Anterior cingulate cortex (tissue), 58 donors: ENCODE data around the gene POU2F3.

ENCODE experiments used
- DNase-seq, 58 donors: peaks; one replicate each; lab custom pipeline; 2025; lab: John Stamatoyannopoulos, UW

Gene POU2F3

GRCh38 chr11:120334894-120335462, 95.0 kb downstream of the POU2F3 start:
- peak in 30 of 58 donors; percentile 16 to 79 (median 40) for DNase-seq

DNA sequence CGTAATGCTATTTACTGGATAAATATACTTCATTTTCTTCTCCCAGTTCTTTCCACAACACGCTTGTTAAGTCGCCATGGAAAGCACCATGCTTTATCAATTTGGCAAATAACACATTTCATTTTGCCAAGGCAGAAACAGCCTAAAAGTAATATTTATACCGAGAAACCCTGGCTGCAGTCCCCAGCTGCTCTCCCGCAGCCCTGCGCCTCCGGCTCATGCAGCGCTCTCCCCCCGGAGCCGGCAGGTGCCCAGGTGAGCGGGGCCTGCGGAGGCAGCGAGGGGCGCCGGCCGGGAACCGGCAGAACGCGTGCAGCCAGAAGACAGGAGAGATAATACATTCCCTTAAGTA, 95.6 kb downstream of the POU2F3 start:
- DNase-seq = peak in 2 of 58 donors; percentile 57 to 58

DNA sequence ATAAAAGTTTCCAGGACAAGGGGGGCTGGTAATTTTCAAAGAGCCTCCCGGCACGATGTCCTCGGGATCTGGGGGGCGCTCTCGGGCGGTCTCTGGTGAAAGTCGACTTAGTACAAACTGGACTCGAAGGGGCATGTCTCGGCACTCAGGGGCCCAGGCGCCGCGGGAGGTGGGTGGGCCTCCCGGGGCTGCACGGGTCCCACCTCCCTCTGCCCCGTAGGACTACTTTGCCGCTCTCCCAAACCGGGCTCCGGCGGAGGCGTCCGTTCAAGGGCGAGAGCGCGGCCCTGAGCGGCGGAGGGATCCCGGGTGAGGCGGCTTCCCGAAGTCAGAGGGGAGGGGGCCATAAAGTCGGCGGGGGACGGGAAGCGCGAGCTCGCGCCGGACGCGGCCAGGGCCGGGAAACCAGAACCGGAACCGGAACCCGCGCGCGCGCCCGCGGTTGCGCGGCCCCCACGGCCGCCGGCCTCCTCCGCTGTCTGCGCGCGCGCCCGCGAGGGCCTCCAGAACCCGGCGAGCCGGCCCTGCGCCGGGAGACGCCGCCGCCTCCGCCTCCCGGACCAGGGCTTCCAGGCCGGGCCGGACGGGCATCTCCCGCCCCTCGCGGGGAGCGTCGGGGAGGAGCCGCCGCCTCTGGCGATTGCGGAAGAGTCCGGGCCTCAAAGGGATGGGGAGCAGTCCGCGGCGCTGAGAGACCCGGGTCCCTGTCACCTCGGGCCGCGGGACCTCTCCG, 96.1 kb downstream of the POU2F3 start, which contains the start of gene ARHGEF12:
Gene ARHGEF12 (plus strand): TSS at position 506 of the 733 bp plus-strand sequence. CDS start 831 bp downstream, outside the sequence.
- peak in 57 of 58 donors; percentile 52 to 95 (median 90) for DNase-seq

- peak in 22 of 58 donors; percentile 36 to 74 (median 63) for DNase-seq
These were observed 96.9 kb downstream of the POU2F3 start for GRCh38 chr11:120336641-120337354.

GRCh38 chr11:120337355-120338106, 97.6 kb downstream of the POU2F3 start:
- peak in 3 of 58 donors; percentile 2 to 30 (median 18) for DNase-seq

- no peak for DNase-seq
These were observed 98.4 kb downstream of the POU2F3 start for GRCh38 chr11:120338107-120338933.

DNA sequence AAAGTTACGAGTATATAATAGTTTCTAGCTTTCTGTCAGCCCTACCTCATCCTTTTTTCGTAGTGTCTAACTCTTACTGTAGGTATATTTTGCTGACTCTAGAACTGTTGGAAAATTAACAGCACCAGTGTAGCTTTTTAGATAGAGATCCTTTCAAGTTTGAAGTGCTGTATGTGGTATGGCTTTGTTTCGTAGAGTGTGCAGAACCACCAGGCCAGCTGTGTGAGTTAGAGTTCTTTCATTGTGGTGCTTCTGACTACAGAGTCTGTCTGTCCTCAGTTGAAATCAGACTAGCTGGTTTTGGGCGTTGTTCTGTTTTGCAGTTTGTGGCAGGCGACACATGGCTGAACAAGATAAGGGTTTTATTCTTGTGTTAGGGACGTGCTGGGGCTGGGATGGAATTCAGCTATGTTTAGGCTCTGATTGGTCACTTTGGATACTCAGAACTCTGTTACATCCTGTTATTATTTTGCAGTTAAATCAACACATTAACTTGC, 99.5 kb downstream of the POU2F3 start:
- peak in 26 of 58 donors; percentile 16 to 72 (median 38) for DNase-seq

- no peak for DNase-seq
These were observed 100.6 kb downstream of the POU2F3 start for GRCh38 chr11:120340529-120340928.

DNA sequence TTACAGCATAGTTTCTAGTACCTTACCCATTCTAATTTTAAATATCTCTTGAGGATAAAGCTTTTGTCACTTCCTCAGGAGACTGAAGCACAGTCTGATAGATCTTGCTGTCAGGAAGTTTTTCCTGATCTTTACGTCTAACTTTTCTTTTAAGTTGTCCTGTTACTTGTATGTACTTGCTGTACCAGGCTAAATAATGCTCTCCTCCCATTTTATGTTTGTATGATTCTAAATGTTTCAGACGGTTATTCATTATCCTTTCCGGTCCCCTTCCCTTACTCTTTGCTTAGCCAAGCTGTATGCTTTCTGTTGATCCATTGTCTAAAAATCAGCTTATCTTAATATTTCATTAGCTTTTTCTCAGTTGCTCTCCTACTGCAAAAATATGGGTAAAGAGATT, 102.3 kb downstream of the POU2F3 start:
- no peak for DNase-seq

GRCh38 chr11:120342678-120343077, 102.7 kb downstream of the POU2F3 start:
- DNase-seq = no peak

DNA sequence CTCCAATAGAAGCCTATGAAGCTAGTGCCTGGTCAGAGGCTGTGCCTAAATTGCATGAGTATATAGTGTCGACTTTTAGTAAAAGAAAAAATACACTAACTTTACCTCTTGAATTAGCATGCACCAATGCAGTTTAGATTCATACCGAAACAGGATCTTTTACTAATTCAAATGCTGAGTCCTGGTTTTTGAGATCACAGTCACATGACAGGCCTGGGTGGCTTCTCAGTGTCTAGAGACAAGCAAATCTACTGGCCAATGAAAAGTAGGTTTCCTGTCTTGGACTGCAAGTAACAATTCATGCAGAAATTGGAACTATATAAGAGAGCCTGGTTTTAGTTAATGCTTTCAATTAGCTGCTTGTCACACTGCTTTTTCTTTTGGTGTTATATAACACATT, 103.5 kb downstream of the POU2F3 start:
- peak in 19 of 58 donors; percentile 3 to 57 (median 27) for DNase-seq

DNA sequence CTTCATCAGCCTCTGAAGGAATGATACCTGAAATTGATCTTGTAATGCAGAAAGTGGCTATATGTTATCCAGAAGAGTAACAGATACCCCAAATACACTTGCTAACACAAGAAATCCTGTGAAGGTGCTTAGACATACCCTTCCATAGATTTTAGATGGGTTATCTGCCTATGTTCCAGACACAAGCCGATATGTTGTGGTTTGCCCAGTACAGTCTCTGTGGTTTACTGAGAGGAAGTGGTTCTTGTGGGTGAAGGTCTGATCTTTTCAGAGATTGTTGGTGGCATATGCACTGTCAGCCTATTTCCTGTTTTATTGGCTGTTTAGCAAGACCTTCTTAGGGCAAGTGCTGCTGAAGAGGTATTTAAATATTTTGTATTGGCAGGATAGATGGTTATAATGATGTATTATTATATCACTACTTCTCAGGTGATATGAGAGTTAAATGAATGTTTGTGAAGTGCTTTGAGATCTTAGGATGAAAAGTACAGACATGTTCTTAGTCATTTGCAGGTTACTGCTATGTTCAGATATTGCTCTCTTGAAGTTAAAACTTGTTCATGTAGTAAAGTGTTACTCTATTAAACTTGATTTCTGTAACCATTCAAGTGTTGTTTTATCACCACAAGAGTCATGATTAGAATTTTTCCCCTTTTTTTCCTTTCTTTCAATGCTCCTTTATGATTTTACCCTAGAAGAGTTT, 104.5 kb downstream of the POU2F3 start:
- no peak for DNase-seq

GRCh38 chr11:120346233-120346632, 106.3 kb downstream of the POU2F3 start:
- no peak for DNase-seq

DNA sequence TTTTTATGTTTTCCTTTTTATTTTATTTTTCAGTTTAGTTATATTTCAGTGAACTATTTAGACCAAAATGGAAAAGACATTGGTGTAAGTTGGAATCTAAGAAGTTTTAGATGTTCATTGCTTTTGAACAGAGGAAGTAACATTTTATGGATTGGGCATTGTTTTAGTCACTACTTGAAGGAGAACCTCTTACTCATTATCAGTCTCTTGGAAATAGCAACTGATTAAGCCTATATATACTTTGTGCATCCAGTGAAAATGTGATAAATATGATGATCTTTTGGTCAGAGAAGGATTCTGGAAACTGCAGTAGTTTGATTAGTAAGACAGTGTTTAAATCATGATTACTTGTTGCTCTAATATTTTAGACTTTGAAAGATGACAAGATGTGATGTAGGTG, 110.7 kb downstream of the POU2F3 start:
- DNase-seq = no peak

- DNase-seq = no peak
These were observed 112.5 kb downstream of the POU2F3 start for GRCh38 chr11:120352405-120352804.

GRCh38 chr11:120354068-120354467, 114.1 kb downstream of the POU2F3 start:
- DNase-seq = no peak

DNA sequence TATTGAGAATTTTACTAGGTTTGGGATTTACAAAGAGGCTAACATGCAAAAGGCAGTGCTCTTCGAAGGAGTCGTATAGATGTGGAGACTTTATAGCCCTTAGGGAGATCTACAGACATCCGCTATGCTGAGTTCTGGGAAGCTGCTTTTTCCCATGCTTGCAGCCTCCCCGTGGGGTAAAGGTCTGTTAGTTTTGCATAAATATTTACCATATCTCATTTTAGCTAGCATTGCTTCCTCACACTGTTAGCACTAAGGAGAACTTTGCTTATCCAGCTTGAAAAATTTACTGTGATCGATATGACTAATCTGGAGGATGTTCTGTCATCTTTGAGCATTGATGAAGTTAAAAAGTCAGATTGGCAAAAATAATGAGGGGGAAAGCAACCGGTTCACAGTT, 114.8 kb downstream of the POU2F3 start:
- DNase-seq = no peak

- DNase-seq = no peak
These were observed 117.7 kb downstream of the POU2F3 start for GRCh38 chr11:120357620-120358019.

- DNase-seq = no peak
These were observed 118.8 kb downstream of the POU2F3 start for GRCh38 chr11:120358729-120359128.
